ENCODE results near the gene MUC21. TPM values are rescaled to one million over a fixed set of nuclear protein-coding genes. Genes with fewer than 3 reads are reported as not detected.

Gene MUC21
- total RNA-seq, 1 experiment from 2014 or later: 0.13 TPM

- Histone ChIP-seq H3K27me3 (ENCODE audit: insufficient read depth, low read depth) (no peaks in the 10 kb centered on the region), H3K79me2 (ENCODE audit: low read depth) (no peaks in the 10 kb centered on the region), H2AFZ (no peak overlapping the region), H4K20me1 (ENCODE audit: insufficient read depth) (no peaks in the 10 kb centered on the region), H3K36me3 (ENCODE audit: low read depth) (no peaks in the 10 kb centered on the region), H3K27ac (no peak overlapping the region), H3K4me3 (no peak overlapping the region), H3K9me3 (ENCODE audit: insufficient read depth, low read depth) (no peaks in the 10 kb centered on the region), H3K4me2 (no peak overlapping the region), H3F3A (ENCODE audit: insufficient read depth, low read depth) (no peaks in the 10 kb centered on the region), H3K9me2 (ENCODE audit: insufficient read depth) (no peaks in the 10 kb centered on the region), H3K4me1 (replicated peaks; ENCODE audit: insufficient read depth) (peaks cover 7% of the 10 kb centered on the region)
- ChIA-PET POLR2A (ENCODE audit: unreplicated experiment) (no interaction called here), CTCF (no interaction called here)
- DNase-seq: no peak
- no peak for TF ChIP-seq EZH2 (IDR thresholded peaks at IDR 0.05; ENCODE audit: low read depth)
- TF ChIP-seq, protein P1, sequence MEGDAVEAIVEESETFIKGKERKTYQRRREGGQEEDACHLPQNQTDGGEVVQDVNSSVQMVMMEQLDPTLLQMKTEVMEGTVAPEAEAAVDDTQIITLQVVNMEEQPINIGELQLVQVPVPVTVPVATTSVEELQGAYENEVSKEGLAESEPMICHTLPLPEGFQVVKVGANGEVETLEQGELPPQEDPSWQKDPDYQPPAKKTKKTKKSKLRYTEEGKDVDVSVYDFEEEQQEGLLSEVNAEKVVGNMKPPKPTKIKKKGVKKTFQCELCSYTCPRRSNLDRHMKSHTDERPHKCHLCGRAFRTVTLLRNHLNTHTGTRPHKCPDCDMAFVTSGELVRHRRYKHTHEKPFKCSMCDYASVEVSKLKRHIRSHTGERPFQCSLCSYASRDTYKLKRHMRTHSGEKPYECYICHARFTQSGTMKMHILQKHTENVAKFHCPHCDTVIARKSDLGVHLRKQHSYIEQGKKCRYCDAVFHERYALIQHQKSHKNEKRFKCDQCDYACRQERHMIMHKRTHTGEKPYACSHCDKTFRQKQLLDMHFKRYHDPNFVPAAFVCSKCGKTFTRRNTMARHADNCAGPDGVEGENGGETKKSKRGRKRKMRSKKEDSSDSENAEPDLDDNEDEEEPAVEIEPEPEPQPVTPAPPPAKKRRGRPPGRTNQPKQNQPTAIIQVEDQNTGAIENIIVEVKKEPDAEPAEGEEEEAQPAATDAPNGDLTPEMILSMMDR (conservative IDR thresholded peaks at IDR 0.05): no peak
- no TSS peak for BruUV-seq (replicated peaks)
- intact Hi-C loops (cut with micrococcal nuclease; ENCODE audit: unreplicated experiment): no loop called here
These were observed 12.6 kb upstream of the MUC21 start for GRCh38 chr6:30970946-30971345.

GRCh38 chr6:30972816-30973215 lies 10.7 kb upstream of the MUC21 start:
- POLR2A ChIA-PET (ENCODE audit: unreplicated experiment): no interaction called here
- no peak overlapping the region for H2AFZ ChIP-seq
- no peaks in the 10 kb centered on the region for H3K36me3 ChIP-seq (ENCODE audit: low read depth)
- peaks cover 7% of the 10 kb centered on the region for H3K4me1 ChIP-seq (replicated peaks; ENCODE audit: insufficient read depth)
- no peaks in the 10 kb centered on the region for H4K20me1 ChIP-seq (ENCODE audit: insufficient read depth)
- H3K27ac ChIP-seq: no peak overlapping the region
- no peaks in the 10 kb centered on the region for H3K79me2 ChIP-seq (ENCODE audit: low read depth)
- H3K27me3 ChIP-seq (ENCODE audit: insufficient read depth, low read depth): no peaks in the 10 kb centered on the region
- intact Hi-C loops (cut with micrococcal nuclease; ENCODE audit: unreplicated experiment): no loop called here
- CTCF ChIA-PET: no interaction called here
- BruUV-seq (replicated peaks): no TSS peak
- no peaks in the 10 kb centered on the region for H3K9me2 ChIP-seq (ENCODE audit: insufficient read depth)
- H3K4me2 ChIP-seq: no peak overlapping the region
- H3K9me3 ChIP-seq (ENCODE audit: insufficient read depth, low read depth): no peaks in the 10 kb centered on the region
- H3F3A ChIP-seq (ENCODE audit: insufficient read depth, low read depth): no peaks in the 10 kb centered on the region
- DNase-seq: no peak
- TF ChIP-seq EZH2 (IDR thresholded peaks at IDR 0.05; ENCODE audit: low read depth): no peak
- TF ChIP-seq, protein P1 (conservative IDR thresholded peaks at IDR 0.05): no peak
- H3K4me3 ChIP-seq: no peak overlapping the region

- no peak for DNase-seq
- Histone ChIP-seq H3K9me2 (ENCODE audit: insufficient read depth) (no peaks in the 10 kb centered on the region), H3K79me2 (ENCODE audit: low read depth) (no peaks in the 10 kb centered on the region), H3K27me3 (ENCODE audit: insufficient read depth, low read depth) (no peaks in the 10 kb centered on the region), H4K20me1 (ENCODE audit: insufficient read depth) (no peaks in the 10 kb centered on the region), H3K4me2 (no peak overlapping the region), H3F3A (ENCODE audit: insufficient read depth, low read depth) (no peaks in the 10 kb centered on the region), H3K36me3 (ENCODE audit: low read depth) (no peaks in the 10 kb centered on the region), H2AFZ (no peak overlapping the region), H3K4me1 (replicated peaks; ENCODE audit: insufficient read depth) (peaks cover 7% of the 10 kb centered on the region), H3K9me3 (ENCODE audit: insufficient read depth, low read depth) (no peaks in the 10 kb centered on the region), H3K4me3 (no peak overlapping the region), H3K27ac (no peak overlapping the region)
- POLR2A ChIA-PET (ENCODE audit: unreplicated experiment): no interaction called here
- intact Hi-C loops (cut with micrococcal nuclease; ENCODE audit: unreplicated experiment): no loop called here
- CTCF ChIA-PET: interaction anchor here (0.6 to 0.8 kb wide), 2 partner anchors 94 to 521 kb away, joined by 3 read pairs; no protein-coding TSS in a partner anchor
- no peak for TF ChIP-seq EZH2 (IDR thresholded peaks at IDR 0.05; ENCODE audit: low read depth)
- TF ChIP-seq, protein P1 (conservative IDR thresholded peaks at IDR 0.05): no peak
- BruUV-seq (replicated peaks): no TSS peak
These were observed 8.8 kb upstream of the MUC21 start for GRCh38 chr6:30974490-30975252.
